Duodenal mucosa (tissue), 2 donors: Measurements from ENCODE around the gene ARSJ.

Experiments
- H3K27ac ChIP-seq: one replicate; pipeline ENCODE4 v1.7.0; 2013; ENCODE audit warnings: low read depth, low read length
- H3K27me3 ChIP-seq, 2 donors: one replicate each; pipeline ENCODE4 v1.7.0; 2013; ENCODE audit warnings: low read length in 2 of 2, control low read depth in 1 of 2; ENCODE audit not compliant: insufficient read depth in 2 of 2, control insufficient read depth in 1 of 2
- H3K36me3 ChIP-seq, 2 donors: one replicate each; pipeline ENCODE4 v1.7.0; 2013; ENCODE audit warnings: low read length in 2 of 2, control low read depth in 1 of 2; ENCODE audit not compliant: insufficient read depth in 2 of 2, control insufficient read depth in 1 of 2
- H3K4me1 ChIP-seq, 2 donors: one replicate each; pipeline ENCODE4 v1.7.0; 2013; ENCODE audit warnings: low read length in 2 of 2, control low read depth in 1 of 2; ENCODE audit not compliant: insufficient read depth in 2 of 2, control insufficient read depth in 1 of 2
- H3K4me3 ChIP-seq, 2 donors: one replicate each; pipeline ENCODE4 v1.7.0; 2013; ENCODE audit warnings: low read length in 2 of 2, low read depth in 1 of 2
- H3K9ac ChIP-seq, 2 donors: one replicate each; pipeline ENCODE4 v1.7.0; 2013; ENCODE audit warnings: low read length in 2 of 2, low read depth in 1 of 2
- H3K9me3 ChIP-seq, 2 donors: one replicate each; pipeline ENCODE4 v1.7.0; 2013; ENCODE audit warnings: low read length in 2 of 2, control low read depth in 1 of 2; ENCODE audit not compliant: control insufficient read depth in 1 of 2

Gene ARSJ

DNA sequence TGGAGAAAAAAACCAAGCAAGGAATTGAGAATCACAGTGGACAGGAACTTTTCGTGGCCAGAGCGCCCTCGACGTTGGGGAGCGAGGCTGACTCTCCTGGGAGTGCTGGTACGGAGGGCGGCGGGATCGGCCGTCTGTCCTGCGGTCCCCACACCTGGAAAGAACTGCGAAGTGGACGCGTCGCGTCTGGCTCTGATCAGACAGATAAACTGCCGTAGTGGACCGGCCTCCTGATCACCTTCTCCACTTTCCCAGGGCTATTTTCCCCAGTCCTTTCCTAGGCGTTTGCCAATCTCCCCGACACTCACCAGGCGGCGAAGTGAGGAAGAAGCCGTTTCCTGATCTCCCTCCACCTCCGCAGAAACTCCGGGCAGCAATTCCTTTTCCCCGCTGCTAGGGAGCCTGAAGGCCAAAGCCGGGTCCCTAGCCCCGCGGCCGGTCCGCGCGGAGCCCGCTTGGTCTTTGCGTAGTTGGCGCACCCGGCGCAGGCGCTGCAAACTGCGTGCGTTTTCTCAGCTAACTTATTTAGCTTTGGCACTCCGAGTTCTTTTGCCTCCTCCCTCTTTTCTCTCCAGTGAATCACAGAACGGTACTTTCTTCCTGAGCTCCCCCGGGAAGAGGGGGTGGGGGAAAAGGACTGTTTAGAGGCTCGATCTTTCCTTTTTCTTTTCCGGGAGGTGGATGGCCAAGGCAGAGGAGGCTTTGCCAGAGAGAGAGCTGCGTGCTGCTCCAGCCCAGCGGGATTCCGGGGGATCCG lies at the start of gene ARSJ:
ARSJ (minus strand) TSS at position 500 of the 757 bp plus-strand sequence. CDS start 813 bp downstream, outside the sequence.
- H3K4me3 ChIP-seq: peak within 1 kb of the TSS; percentile 77
- peaks cover 0 to 4% of the 10 kb centered on the region in 2 donors for H3K4me1 ChIP-seq
- no peaks in the 10 kb centered on the region for H3K36me3 ChIP-seq
- H3K9ac ChIP-seq: peak within 1 kb of the TSS; percentile 48 to 70
- H3K27ac ChIP-seq: peak within 1 kb of the TSS; percentile 43
- H3K27me3 ChIP-seq: peaks cover 4 to 9% of the 10 kb centered on the region in 2 donors
- H3K9me3 ChIP-seq: no peaks in the 10 kb centered on the region

GRCh38 chr4:114028071-114028470 lies 48.6 kb upstream of the ARSJ start:
- H3K9ac ChIP-seq: no peak overlapping the region
- no peaks in the 10 kb centered on the region for H3K36me3 ChIP-seq
- no peak overlapping the region for H3K27ac ChIP-seq
- H3K4me1 ChIP-seq: peaks cover 0 to 21% of the 10 kb centered on the region in 2 donors
- H3K9me3 ChIP-seq: no peaks in the 10 kb centered on the region
- no peaks in the 10 kb centered on the region for H3K27me3 ChIP-seq
- no peak overlapping the region for H3K4me3 ChIP-seq

- H3K4me3 ChIP-seq: no peak overlapping the region
- H3K9me3 ChIP-seq: no peaks in the 10 kb centered on the region
- H3K27me3 ChIP-seq: no peaks in the 10 kb centered on the region
- peaks cover 0 to 21% of the 10 kb centered on the region in 2 donors for H3K4me1 ChIP-seq
- no peak overlapping the region for H3K9ac ChIP-seq
- H3K27ac ChIP-seq: no peak overlapping the region
- H3K36me3 ChIP-seq: no peaks in the 10 kb centered on the region
Measured at GRCh38 chr4:114027596-114027995, 48.1 kb upstream of the ARSJ start.

GRCh38 chr4:114026447-114026846 lies 47.0 kb upstream of the ARSJ start:
- Histone ChIP-seq H3K9me3 (no peaks in the 10 kb centered on the region), H3K4me3 (no peak overlapping the region), H3K9ac (no peak overlapping the region), H3K36me3 (no peaks in the 10 kb centered on the region), H3K27me3 (no peaks in the 10 kb centered on the region), H3K4me1 (peaks cover 0 to 21% of the 10 kb centered on the region in 2 donors), H3K27ac (no peak overlapping the region)

GRCh38 chr4:114025176-114025777 lies 45.8 kb upstream of the ARSJ start:
- H3K27ac ChIP-seq: no peak overlapping the region
- no peak overlapping the region for H3K4me3 ChIP-seq
- no peak overlapping the region for H3K9ac ChIP-seq
- H3K4me1 ChIP-seq: peaks cover 0 to 21% of the 10 kb centered on the region in 2 donors
- H3K27me3 ChIP-seq: no peaks in the 10 kb centered on the region
- no peaks in the 10 kb centered on the region for H3K9me3 ChIP-seq
- no peaks in the 10 kb centered on the region for H3K36me3 ChIP-seq

- Histone ChIP-seq H3K36me3 (no peaks in the 10 kb centered on the region), H3K4me1 (peaks cover 0 to 17% of the 10 kb centered on the region in 2 donors), H3K9me3 (no peaks in the 10 kb centered on the region), H3K9ac (no peak overlapping the region), H3K27me3 (no peaks in the 10 kb centered on the region), H3K4me3 (no peak overlapping the region), H3K27ac (no peak overlapping the region)
Measured at GRCh38 chr4:114021451-114021850, 42.0 kb upstream of the ARSJ start.

DNA sequence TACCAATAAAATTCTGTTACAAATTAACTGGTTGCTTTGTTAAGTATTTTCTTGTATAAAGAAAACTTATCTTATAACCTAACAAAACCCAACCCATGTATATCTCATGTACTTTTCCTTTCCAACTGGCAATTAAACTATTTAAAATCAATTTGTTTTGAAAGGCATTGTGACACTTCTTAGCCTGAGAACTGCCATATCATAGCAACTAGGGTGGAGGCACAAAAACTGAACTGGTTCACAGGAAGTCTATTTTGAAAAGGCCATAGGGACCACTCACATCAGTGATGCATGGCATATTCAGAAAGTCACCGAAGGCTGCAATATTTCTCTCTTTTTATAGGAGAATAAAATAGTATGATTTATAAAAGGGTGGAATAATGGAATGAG lies 40.5 kb upstream of the ARSJ start:
- no peak overlapping the region for H3K4me3 ChIP-seq

DNA sequence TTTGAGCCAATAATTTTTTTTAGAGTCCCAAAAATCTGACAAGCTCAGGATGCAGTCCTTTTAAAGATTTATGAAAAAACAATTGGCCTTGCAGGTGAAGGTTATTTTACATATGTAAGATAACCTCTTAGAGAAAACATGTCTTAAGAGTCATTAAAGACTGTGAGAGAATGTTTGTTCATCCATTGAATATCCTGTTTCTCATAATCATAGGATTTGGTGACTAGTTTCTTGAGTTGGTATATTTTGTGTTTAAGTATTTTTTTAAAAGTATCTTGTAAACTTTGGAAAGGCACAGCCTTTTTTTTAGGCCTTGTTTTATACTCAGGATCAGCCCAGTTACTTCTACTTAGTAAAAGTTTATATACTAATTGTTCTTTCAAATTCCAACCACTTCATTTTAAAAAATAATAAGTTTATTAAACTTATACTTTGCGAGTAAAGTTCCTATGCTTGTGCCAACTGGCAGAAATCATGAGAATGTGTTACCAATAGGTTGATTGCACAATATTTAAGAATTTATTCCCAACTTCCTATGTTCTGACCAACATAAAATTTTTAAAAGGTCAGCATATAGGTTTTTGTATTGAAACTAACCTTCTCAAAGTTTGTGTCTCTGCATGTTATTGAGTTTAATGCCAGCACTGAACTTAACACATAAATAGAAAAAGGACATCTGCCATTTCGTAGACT lies 40.0 kb upstream of the ARSJ start:
- H3K27me3 ChIP-seq: no peaks in the 10 kb centered on the region
- H3K9me3 ChIP-seq: no peaks in the 10 kb centered on the region
- no peak overlapping the region for H3K9ac ChIP-seq
- peaks cover 0 to 5% of the 10 kb centered on the region in 2 donors for H3K4me1 ChIP-seq
- H3K36me3 ChIP-seq: no peaks in the 10 kb centered on the region
- no peak overlapping the region for H3K4me3 ChIP-seq
- no peak overlapping the region for H3K27ac ChIP-seq

More for the DNA sequence above, 40.5 kb upstream of the ARSJ start:
- Histone ChIP-seq H3K27ac (no peak overlapping the region), H3K36me3 (no peaks in the 10 kb centered on the region), H3K27me3 (no peaks in the 10 kb centered on the region), H3K9ac (no peak overlapping the region), H3K4me1 (peaks cover 0 to 8% of the 10 kb centered on the region in 2 donors), H3K9me3 (no peaks in the 10 kb centered on the region)

DNA sequence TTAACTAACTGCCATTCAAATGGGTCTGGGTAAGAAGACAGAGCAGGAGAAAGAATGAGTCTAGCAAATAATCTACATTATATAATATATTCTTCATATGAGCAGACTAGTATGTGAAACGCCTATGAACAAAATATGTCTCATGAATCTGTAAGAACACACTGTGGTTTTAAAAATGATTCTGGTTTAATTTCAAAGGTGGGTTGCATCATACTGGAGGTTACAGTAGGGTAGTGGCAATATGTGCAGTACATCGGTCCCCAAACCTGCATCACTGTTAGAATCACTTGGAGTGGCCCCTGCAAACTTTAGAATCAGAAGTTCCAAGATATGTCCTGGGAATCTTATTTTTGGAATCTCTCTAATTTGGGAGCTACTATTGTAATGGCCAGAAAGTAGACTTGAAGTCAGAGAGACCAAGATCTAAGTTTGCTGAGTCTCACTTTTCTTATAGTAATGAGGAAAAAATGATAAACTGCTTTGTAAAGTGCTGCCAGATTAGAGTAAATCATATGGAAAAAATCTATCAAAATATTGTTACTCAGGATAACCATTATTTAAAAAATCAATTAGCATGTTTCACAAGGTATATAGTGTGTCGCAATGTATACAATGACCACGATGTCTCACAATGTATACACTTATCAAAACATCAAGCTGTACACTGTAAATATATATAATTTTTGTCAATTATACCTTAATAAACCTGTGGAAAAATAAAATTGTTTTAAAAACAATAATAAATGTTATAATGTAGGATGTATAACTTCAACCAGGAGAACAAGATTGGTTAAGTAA lies 37.9 kb upstream of the ARSJ start:
- H3K4me3 ChIP-seq: no peak overlapping the region
- H3K9me3 ChIP-seq: no peaks in the 10 kb centered on the region
- no peak overlapping the region for H3K27ac ChIP-seq
- no peaks in the 10 kb centered on the region for H3K27me3 ChIP-seq
- peaks cover 0 to 5% of the 10 kb centered on the region in 2 donors for H3K4me1 ChIP-seq
- no peaks in the 10 kb centered on the region for H3K36me3 ChIP-seq
- no peak overlapping the region for H3K9ac ChIP-seq
